Activated gamma-delta T cell treated with anti-CD3 and anti-CD28 coated beads, Interleukin-2, amount 50 U/mL, for 16 hours (primary cell): ENCODE data around the gene NT5DC2.

Experiments
- DNase-seq: peaks from one replicate; pipeline ENCODE4 v3.0.0-alpha.2; 2020; ENCODE audit warnings: low read depth

Gene NT5DC2

DNA sequence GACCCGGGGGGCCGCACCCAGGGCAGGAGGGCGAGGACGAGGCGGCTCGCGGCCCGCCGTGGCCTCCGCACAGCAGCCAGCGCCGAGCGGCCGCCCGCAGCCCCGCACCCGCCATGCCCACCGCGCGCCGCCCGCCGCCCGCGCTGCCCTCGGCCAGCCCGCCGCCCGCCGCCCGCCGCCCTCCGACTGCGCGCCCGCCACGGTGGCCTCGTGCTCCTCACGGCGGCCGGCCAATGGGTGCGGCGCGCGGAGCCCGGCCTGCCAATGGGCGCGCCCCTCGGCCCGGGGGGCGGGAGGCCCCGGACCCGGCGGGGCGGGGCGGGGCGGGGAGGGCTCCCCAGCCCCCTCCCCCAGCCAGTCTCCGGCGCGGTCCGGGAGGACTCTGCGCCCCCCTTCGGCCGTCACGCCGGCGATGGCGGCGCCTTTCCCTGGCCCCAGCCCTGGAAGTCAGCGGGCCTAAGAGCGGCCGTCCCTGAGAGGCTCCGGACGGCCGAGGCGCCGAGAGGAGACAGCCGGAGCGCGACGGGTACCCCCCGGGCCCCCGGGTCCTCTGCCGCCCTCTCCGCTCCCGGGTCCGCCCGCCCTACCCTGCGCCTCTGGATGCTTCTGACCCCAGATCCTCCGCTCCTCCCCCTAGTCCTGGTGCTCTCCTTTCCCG is at the start of gene NT5DC2:
NT5DC2 (minus strand) TSS at position 235 of the 658 bp plus-strand sequence; CDS start at position 115, 120 bp downstream.
- peak; percentile 51 for DNase-seq

DNA sequence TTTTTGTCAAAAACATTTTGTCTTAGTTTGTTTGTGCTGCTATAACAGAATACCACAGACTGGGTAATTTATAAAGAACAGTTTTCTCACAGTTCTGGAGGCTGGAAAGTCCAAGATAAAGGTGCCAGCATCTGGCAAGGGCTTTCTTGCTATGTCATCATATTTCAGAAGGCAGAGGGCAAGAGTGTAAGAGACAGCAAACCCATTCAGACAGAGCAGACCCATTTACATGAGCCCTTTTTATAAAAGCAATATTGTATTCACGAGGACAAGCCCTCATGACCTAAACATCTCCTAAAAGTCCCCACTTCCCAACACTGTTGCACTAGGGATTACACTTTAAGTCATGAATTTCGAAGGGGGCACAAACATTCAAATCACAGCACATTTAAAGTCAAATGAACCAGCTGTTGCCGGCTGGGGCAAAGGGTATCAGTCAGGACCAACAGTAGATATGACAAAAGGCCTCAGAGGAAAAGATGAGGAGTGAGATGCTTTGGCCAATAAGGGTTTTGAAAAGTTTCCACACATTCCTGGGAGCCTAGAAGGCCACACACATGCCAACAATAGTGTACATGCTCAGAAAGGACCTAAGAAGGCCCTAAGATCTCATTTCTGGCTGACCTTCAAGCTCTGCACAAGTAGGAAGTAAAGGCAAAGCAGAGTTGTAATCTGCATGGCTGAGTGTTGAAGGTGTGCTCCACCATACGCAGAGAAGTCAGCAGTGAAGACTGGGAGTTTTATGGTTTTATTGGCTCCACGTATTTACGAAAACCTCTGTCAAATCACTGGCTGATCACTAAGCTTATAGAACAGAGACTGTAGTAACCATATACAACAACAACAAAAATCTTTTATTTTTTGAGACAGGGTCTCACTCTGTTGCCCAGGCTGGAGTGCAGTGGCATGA is 40.7 kb upstream of the NT5DC2 start:
- no peak for DNase-seq

DNA sequence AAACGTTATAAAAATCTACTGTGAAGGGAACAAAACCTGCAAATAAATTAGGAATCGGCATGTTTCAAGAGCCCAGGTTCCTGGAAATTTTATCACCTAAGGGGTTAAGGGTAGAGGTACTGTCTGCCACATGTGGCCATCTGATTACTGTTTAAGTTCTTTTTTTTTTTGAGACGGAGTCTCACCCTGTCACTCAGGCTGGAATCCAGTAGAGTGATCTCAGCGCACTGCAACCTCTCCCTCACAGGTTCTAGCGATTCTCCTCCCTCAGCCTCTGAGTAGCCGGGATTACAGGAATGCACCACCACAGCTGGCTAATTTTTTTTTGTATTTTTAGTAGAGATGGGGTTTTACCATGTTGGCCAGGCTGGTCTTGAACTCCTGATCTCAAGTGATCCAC is 38.6 kb upstream of the NT5DC2 start:
- DNase-seq: no peak

DNA sequence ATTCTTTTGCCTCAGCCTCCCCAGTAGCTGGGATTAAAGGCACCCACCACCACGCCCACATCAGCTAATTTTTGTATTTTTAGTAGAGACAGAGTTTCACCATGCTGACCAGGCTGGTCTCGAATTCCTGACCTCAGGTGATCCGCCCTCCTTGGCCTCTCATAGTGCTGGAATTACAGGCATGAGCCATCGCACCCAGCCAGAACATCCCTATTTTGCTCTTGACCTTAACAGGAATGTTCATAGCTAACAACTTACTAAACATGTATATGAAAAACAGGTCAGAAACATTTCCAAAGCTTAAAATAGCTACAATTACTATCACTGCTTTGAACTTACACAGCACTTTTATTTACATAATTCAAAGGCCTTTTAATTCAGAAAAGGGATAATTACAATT is 36.4 kb upstream of the NT5DC2 start:
- no peak for DNase-seq

DNA sequence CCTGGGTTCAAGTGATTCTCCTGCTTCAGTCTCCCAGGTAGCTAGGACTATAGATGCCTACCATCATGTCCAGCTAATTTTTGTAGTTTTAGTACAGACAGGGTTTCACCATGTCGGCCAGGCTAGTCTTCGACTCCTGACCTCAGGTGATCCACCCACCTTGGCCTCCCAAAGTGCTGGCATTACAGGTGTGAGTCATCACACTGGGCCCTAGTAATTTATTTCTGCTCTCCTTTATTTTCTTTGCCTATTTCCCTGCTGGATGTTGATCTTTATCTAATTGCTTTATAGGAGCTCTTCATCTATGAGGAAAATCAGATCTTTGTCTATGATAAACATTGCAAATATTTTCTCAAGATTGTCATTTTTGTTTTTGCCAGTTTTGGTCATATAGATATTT is 34.4 kb upstream of the NT5DC2 start:
- no peak for DNase-seq

DNA sequence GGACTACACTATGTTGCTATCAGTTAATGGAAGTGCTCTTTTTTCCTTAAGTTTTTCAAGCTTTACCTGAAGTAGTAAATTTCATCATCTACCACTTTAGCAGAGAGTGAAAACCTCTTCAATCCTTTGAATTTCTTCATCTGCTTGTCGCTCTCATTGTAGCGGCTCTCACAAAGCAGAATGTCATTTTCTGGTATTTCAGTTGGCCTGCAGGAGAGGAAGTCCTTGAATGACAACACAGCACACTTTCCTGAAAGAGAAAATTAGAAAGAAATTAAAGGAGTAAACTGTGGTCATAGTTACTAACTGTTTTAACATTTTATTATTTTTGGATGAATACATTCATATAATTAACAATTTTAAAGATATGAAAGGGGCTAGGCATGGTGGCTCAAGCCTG is 30.3 kb upstream of the NT5DC2 start:
- DNase-seq: no peak

DNA sequence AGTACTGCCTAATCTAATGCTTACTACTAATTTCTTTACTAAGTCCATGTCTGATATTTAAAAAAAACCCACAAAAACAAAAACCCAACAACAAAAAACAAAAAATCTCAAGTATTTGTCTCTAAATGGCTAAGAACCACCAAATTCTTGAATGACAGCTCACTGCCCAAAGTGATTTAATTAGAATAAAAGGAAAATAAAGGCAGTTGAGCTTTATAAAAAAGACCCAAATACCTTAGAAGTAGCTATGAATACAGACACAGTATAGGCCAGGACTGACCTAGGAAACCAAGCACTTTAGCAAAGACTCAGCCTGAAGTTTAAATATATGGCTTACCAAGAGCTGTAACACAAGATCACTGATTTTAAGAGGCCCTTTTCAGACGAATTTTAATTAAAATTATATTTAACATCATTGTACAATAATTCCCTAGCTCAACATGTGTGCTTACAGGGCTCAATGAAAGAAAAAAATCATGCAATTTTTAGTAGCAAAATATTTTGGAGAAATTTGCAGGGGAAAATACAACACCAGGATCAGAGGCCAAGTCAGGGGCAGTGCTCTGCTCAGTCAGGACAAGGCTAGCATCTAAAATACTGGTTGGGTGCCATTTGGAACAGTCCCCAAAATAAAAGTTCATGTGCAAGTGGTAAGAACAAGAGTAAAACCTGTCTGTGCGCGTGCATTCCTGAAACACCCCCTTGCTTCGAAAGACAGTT is 27.5 kb upstream of the NT5DC2 start:
- DNase-seq: no peak

DNA sequence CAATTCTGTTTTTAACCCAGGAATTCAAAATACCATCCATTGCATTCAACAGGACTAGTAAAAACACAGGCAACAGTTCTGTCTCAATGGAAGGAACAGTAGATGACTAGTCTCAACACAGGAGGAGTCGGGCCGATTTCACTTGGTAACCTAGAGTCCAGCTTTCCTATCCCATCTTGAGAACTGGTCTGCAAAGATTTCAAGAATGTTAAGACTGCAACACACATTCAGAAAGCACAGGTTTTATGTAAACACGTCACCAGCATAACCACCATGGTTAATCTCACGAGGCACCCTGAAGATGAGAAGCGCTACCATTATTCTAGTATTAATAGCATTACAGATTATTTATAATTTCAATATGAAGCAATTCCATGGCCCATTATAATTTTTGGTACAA is 24.8 kb upstream of the NT5DC2 start:
- DNase-seq: no peak

DNA sequence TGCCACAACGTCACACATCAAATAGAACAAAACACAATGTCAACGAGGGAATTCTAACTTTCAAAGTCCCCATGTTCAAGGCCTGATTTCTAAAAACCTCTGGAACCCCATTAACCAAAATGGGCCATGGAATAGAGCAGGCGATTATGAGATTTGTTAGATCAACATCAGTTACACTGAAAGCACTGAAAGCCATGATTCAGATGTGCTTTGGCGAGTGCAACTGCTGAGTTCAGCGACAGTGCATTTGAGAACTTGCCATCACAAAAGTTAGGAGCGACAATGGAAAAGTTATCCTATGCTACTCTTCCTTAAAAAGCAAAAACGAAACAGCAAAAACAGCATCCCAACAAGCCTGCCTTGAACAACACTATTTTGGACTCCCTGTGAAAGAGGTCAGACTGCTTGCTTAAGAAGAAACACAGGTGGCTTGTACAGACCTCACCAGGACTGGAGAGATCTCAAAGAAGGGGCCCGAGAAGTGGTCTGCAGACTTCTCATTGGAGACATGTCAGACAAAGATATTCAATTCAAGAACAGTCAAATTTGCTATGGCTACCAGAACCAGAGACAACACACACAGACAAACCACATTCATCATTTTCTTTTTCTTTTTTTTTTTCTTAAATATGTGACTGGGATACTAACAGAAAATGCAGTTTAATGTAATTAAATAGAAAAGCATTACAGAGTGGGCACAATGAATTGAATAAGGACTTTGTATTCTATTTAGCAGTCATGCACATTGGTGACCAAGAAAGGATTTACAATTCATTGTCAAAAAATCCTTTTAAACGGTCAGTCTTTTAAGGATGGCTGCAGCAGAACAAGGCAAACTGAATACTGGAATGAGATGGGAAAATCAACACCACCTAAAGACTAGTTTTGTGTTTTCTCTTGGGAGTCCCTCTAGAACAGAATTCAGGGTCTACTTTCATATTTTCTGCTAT is 23.6 kb upstream of the NT5DC2 start:
- DNase-seq: no peak

DNA sequence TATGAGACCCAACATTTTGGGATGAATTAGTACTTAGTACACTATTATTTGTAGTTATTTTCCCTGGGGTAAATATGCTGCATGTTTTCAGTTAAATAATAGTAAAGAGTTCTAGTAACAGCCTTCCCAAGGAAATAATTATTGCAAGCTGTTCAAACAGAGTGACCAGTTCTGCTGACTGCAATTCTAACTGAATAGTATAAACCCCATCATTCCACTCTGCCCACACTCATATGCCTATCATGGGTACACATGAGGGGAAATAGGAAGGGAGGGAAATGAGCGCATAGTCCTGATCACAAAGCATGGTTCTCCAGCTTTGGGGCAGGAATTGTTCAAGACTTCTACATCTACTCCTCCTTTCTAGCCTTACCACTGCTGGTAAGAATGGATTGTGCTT is 21.4 kb upstream of the NT5DC2 start:
- no peak for DNase-seq

DNA sequence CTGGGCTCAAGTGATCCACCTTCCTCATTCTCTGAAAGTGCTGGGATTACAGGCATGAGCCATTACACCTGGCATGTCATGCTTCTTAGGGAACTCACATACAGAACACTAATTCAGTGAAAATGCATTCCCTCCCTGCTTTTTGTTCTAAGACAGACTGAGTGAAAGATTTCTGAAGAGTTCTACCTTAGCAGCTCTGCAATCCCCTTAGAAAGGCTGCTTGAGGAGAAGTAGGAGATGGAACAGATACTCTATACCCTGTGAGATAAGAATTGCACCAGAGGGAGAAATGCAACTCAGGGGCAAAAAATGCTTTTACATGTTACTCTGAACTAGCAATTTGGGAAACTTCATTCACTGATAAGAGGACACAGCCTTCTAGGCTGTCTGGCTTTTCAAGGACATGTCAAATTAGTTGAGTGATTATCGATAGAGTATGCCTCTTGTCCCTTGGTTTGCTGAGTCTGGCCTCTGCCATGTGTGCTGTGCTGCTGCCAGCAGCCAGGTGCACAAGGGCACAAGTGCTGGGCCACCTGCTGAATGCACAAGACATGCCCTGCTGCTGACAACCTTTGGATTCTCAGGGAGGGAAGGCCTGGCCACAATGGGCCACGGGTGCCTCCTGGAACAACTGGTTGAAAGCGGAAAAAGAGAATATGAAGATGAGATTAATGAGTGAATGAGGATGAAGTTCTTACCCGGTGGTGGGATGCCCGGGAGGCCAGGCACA is 20.5 kb upstream of the NT5DC2 start:
- DNase-seq: no peak

DNA sequence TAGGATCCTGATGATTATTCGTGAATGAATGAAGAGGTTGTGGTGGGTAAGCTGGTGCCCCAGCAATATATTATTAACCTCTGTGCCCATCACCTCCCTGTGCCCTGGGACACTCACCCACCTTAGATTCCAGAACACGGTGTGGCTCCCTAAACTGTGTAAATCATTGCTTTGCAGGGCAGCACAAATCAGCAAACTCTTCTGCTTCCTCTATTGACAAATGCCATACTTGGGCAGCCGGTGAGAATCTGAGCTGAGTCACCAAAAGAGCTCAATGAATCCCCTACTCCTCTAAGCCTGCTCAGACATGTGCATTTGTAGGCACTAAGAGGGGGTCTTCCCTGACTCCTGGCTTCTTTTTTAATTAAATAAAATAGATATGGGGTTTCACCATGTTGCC is 18.4 kb upstream of the NT5DC2 start:
- no peak for DNase-seq

DNA sequence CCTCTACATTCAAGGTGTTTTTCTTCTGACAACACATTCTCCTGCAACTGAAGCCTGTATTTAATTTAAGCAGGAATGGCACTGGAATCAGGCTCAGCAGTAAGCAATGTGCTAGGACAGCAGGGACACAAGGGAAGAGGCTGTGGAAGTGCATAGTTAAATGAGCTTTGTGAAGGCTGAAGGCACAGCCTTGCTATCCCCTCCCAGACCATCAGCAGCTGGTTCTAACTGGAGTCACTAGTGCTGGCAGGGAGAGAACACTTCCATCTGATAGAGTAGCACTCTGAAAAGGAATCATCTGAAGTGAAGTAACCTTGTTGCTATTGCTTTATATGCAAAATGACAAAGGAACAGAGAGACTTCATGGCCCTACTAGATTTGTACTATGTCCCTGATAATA is 17.5 kb upstream of the NT5DC2 start:
- DNase-seq: no peak

DNA sequence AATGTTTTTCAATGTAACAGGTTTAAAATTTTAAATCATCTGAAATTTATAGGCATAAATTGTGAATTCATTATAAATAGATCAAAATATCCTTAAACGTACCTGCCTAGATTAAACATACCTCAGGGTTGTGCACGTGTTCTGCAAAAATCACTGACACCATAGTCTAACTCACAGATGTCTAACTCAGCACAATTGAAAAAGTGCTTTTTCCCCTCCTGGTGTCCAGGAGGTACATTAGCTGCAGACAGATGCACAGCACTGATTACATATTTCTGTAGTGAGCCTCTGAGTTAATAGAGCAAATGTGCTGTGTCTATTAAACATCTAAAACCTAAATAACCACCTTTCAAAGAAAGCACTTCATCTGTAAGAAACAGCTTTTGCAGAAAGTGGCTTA is 13.5 kb upstream of the NT5DC2 start:
- DNase-seq: no peak

DNA sequence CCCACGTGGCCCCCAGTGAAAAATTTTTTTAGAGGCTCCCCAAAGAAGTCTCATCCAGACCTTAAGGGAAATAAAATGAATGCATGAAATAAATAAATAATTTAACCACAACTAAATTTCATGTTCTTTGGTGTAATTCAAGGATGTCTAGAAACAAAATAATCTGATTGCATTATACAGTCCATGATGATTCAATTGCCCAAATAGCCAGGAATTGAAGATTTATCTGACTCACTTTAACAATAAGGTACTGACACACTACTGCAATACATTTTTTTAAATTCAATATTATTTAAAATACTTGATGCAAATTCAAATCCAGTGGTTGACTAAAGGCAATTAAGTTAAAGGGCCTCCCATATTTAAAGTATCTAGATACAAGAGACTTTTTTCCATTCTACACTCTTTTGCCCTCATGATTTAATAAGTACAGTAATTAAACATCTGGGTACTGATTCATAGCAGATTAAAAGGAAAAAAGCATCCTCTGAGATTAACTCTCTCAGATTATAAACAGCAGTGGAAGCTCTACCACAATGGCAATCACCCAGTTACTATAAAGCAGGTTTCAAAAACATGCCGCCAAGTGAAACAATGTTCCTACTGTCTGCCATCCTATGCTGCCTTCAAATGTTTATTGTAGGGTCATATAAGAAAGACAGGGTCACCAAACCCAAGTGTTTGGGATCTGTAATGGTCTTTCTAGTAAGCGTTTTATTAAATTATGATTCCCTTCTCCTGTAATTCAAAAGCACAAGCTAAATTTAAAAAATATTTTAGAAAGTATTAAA is 12.6 kb upstream of the NT5DC2 start:
- DNase-seq: no peak

DNA sequence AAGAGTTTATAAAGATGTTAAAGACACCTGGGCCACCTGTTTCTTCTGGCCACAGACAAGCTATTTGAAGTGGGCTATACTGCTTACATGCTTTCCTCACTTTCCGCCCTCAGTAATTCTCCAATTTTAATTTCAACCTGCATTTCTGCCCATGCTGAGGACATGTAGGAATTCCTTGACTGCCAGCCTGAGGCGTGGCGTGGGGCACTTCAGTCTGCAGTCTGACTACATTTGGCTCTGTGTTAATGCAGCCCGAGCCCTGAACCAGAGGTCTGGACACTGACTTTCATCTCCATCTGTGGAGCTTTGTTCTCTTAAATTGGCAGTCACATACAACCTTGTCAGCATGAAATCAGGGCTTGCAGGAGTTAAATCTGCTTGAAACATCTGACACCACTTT is 11.3 kb upstream of the NT5DC2 start:
- no peak for DNase-seq

DNA sequence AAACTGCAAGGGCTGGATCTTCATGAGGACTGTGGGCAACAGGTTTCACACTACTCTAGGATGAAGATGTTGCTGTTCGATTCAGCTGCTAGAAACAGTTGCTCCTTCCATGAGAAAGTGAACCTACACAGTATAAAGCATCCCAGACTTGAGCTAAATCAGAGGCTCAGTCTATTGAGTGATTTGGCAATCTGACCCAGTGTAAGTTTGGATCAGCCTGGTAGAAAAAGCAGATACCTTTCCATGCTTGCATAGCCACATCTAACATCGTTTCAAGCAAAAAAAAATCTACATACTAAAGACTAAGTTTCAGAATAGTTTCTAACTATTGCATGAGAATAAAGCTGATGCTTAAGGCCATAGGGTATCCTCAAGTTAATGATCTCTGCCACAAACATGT is 7.4 kb upstream of the NT5DC2 start:
- DNase-seq: no peak

DNA sequence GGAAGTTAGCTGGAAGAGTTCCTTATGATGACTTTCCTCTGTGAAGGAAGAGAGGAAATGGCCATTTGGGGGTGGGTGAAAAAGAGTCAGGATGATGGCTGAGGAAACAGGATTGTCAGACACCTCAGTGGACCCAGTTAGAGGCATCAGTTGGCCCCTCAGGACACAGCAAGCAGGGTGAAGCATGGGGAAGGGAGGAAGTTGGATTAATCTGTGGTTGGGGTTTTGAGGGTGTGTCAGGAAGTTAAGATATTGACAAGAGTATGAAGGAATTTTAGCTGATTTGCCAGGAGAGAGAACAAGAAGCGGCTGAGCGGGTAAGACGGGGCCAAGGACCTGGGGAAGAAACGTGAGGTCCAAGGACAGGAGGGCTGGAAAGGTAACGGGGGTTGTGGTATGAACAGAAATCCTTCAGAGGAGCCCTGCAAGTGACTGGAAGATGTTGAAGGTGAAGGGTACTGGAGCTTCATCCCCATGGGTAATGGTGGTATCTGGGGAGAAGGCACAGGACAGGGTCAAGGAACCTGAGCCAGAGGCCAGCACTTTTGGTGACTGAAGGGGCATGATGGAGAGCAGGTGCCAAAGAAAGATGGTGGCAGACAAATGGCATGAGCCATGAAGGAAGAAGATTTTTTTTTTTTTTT is 5.5 kb upstream of the NT5DC2 start:
- DNase-seq: no peak

DNA sequence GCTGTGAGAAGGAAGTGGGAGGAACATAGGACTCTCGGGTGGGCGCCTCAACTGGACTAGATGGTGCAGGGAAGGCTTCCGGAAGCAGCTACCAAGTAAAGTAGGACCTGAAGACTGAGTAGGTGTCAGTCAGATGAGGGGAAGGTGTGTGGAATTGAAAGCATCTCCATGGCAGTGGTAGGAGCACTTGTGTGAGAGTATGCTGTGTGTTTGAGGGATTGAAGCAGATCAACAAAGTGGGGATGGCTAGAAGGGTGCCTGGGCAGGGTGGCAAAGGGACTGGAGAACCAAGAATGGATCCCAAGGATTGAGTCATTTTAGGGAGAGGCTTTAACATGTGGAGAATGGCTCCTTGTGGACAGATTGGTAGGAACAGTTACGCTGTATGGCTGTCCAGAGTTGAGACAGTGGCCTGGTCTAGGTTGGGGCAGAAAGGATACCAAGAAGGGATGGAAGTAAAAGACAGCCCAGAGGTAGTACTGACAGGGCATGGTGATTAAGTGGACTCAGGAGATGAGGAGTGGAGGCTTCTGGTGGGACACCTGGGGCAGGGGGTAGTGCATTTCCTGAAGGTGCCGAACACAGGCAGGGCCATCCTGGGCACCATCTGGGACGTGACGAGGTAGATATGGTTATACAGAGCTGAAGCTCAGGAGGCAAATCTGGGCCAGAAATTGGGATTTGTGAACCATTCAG is 4.2 kb upstream of the NT5DC2 start:
- no peak for DNase-seq
